GM12891 (cell line): ENCODE data around the gene HDLBP.

ENCODE experiments used
- POLR2AphosphoS5 ChIP-seq: IDR thresholded peaks from 2 replicates; pipeline ENCODE4 v1.6.1; 2011; ENCODE audit warnings: low read depth, low read length, control low read depth
- SPI1 ChIP-seq: IDR thresholded peaks from 2 replicates; pipeline ENCODE4 v1.6.1; 2011; ENCODE audit warnings: low read depth, low read length, control low read depth

GRCh38 chr2:241296767-241297166 is 18.7 kb downstream of the HDLBP start:
- no peak for TF ChIP-seq POLR2AphosphoS5
- TF ChIP-seq SPI1, result no peak
